ENCODE data around the gene UBE2H. TPM values are rescaled to one million over a fixed set of nuclear protein-coding genes. Genes with fewer than 3 reads are reported as not detected.

Gene UBE2H
- total RNA-seq, 1 experiment from 2014 or later, result 49.3 TPM

DNA sequence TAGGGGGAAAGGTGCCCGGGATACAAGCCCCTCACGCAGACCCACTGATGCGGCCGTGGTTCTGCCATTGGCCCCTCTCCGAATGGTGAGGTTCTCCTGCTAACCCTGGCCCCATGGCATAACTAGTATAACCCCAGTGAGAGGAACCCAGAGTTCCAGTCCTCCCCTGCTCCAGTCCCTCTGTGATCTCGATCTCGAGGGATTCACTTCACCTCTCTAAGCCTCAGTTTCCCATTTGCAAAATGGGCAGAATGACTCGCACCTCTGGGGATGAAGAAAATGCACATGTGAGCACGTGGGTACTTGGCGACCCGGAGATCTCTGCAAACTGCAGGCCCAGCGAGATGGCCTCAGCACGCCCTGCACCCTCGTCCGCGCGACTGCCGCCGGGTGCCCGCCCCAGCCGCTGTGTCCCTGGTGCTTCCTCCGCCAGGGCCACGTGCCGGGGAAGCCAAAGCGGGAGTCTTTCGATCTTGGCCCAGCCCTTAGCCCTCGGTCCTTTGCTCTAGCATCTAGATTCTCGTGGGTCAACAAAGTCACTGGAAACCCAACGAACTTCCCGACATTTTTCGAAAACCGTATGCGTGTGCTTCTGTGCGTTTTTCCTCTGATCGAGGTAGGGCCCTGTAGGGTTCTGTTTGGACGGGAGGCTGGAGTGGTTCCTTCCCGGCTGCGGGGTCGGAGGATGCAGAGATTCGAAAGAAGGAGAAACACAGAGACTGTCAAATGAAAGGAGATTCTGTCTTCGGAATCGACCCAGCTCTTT, 169.8 kb downstream of the UBE2H start:
- no peak for DNase-seq (ENCODE audit: low spot score)
- in situ Hi-C loops (cut with HindIII; ENCODE audit: low sequenced_read_pairs), result no loop called here

GRCh38 chr7:129781928-129782817, 170.6 kb downstream of the UBE2H start:
- in situ Hi-C loops (cut with HindIII; ENCODE audit: low sequenced_read_pairs), result no loop called here
- no peak for DNase-seq (ENCODE audit: low spot score)

GRCh38 chr7:129780974-129781927, 171.5 kb downstream of the UBE2H start:
- DNase-seq (ENCODE audit: low spot score), result no peak
- in situ Hi-C loops (cut with HindIII; ENCODE audit: low sequenced_read_pairs), result no loop called here

Other genes starting within 250 kb of the UBE2H start
- gene ZC3HC1, start 98.4 kb upstream of the UBE2H start, total RNA-seq (2014; rRNA removed; shearing (Covaris generic)), result 31.8 and 49.0 TPM in 2 replicates
- 9.2 and 23.5 TPM in 2 replicates for gene KLHDC10, start 117.6 kb upstream of the UBE2H start, total RNA-seq (2014; rRNA removed; shearing (Covaris generic))

Data from G401 (cell line).